ENCODE measurements around the gene CPSF7.

CPSF7 gene

DNA sequence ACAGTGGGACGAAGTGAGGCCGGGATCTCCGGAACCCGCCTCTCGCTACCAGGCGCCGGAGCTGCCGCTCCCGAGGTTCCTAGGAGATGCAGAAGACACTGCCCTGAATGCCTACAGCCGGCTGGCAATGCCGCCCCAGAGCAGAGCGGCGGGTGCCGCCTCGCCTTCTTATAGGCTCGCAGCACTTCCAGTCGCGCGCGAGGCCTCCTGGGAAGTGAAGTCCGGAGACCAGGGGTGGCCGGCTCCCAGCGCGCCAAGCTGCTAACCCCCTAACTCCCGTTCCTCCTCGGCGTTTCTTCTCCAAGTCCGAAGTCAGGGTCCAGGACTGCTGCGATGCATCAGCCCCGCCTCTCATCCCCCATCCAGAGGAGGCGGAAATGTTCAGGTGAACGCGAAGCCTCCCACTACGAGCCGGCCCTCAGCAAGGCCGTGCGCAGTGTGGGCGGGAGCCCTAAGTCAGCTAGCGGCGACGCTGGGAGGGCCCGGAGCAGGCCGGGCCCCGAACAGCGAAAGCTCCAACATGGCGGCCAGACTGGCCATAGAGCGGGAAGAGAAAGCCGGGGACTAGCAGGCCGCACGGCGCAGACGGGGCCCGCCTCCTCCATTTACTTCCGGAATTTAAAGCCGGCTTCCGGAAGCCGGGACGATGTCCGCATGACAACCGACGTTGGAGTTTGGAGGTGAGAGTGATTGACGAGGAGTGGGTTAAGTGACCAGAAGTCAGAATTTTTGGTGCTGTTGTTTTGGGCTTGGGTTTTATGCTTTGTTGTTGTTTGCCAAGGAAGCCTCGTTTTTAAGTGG, 67.8 kb downstream of the CPSF7 start, which contains the start of the genes CYB561A3 and TMEM138:
TSS of gene CYB561A3 (minus strand) at position 142 of the 801 bp plus-strand sequence. CDS start 5,169 bp downstream, outside the sequence.
TSS of gene TMEM138 (plus strand) at position 634 of the 801 bp plus-strand sequence. CDS start 2,017 bp downstream, outside the sequence.
- DNase-seq = peak; percentile 96 to 97
- H3K4ac ChIP-seq (ENCODE audit: low read depth, low read length) = peak within 1 kb of the TSS; percentile 95
- H3K36me3 ChIP-seq (ENCODE audit: control insufficient read depth in 1 of 2, insufficient read depth in 2 of 2, low read length in 2 of 2) = peaks cover 20 to 22% of the 10 kb centered on the region in 2 experiments
- peak within 1 kb of the TSS; percentile 99 for H2BK5ac ChIP-seq (ENCODE audit: low read depth, low read length, poor library complexity)
- peak within 1 kb of the TSS; percentile 99 for H3K27ac ChIP-seq (ENCODE audit: low read depth, low read length)
- H3K9ac ChIP-seq (ENCODE audit: low read length) = peak within 1 kb of the TSS; percentile 89
- H3K79me2 ChIP-seq (ENCODE audit: control insufficient read depth, insufficient read depth, low read length, poor library complexity) = peaks cover 12% of the 10 kb centered on the region
- H4K12ac ChIP-seq (ENCODE audit: low read depth, low read length) = peak within 1 kb of the TSS; percentile 100
- no CpG with 5 or more reads among the region's 63 CpGs for WGBS (ENCODE audit: extremely low coverage, insufficient coverage, insufficient read length)
- H3K27me3 ChIP-seq (ENCODE audit: insufficient read depth, low read length) = no peaks in the 10 kb centered on the region
- peak within 1 kb of the TSS; percentile 98 for H2BK120ac ChIP-seq (ENCODE audit: insufficient read depth, low read length, poor library complexity)
- no peak within 1 kb of the TSS for H3K23ac ChIP-seq (ENCODE audit: low read length)
- H4K8ac ChIP-seq (ENCODE audit: low read depth, low read length) = peak within 1 kb of the TSS; percentile 100
- H3K4me3 ChIP-seq (ENCODE audit: low read depth, low read length) = peak within 1 kb of the TSS; percentile 81
- peak within 1 kb of the TSS; percentile 96 for H2AK5ac ChIP-seq (ENCODE audit: low read length)
- H3K14ac ChIP-seq (ENCODE audit: low read length) = peak within 1 kb of the TSS; percentile 100
- peak within 1 kb of the TSS; percentile 100 for H4K91ac ChIP-seq (ENCODE audit: low read depth, low read length)
- H2BK12ac ChIP-seq (ENCODE audit: low read length) = peak within 1 kb of the TSS; percentile 58
- H2AFZ ChIP-seq (ENCODE audit: insufficient read depth, low read length, poor library complexity) = peak within 1 kb of the TSS; percentile 99
- H3K4me2 ChIP-seq (ENCODE audit: low read length) = peak within 1 kb of the TSS; percentile 75
- peak within 1 kb of the TSS; percentile 100 for H3K18ac ChIP-seq (ENCODE audit: low read length)
- H3K9me3 ChIP-seq (ENCODE audit: insufficient read depth, low read depth, low read length) = no peaks in the 10 kb centered on the region
- H3K4me1 ChIP-seq (ENCODE audit: control insufficient read depth in 1 of 2, insufficient read depth in 2 of 2, low read length in 2 of 2) = peaks cover 9 to 11% of the 10 kb centered on the region in 2 experiments
- peaks cover 8% of the 10 kb centered on the region for H3K79me1 ChIP-seq (ENCODE audit: low read length)

DNA sequence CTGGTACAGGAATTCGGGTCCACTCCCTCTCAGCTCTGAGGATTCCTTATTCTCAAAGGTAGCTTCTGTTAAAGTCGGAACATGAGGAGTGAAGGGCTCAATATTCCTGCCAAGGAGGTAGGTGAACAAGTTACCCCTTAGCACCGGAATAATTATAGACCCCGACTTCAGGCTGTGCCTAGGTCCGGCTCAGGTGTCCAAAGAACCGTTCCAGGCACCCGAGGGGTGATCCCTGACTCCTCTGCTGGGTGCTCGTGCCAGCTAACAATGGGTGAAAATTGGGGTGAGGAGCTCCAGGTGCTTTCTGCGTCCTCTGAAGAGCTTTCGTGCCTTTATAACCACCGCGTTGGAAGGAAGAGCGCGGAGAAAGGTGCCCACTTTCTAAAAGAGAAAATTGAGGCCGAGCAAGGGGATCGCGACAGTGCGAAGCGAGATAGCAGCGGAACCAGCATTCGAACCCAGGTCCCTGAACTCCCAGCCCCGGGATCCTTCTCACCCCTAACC, 68.5 kb downstream of the CPSF7 start:
- H2BK5ac ChIP-seq (ENCODE audit: low read depth, low read length, poor library complexity) = peak overlapping the region; percentile 99
- peak in 1 of 2 donors; percentile 16 for DNase-seq
- H2BK120ac ChIP-seq (ENCODE audit: insufficient read depth, low read length, poor library complexity) = peak overlapping the region; percentile 98
- H3K79me1 ChIP-seq (ENCODE audit: low read length) = peaks cover 8% of the 10 kb centered on the region
- peak overlapping the region; percentile 99 for H2AFZ ChIP-seq (ENCODE audit: insufficient read depth, low read length, poor library complexity)
- no CpG with 5 or more reads among the region's 22 CpGs for WGBS (ENCODE audit: extremely low coverage, insufficient coverage, insufficient read length)
- H3K4ac ChIP-seq (ENCODE audit: low read depth, low read length) = peak overlapping the region; percentile 78
- peak overlapping the region; percentile 100 for H4K8ac ChIP-seq (ENCODE audit: low read depth, low read length)
- H3K4me2 ChIP-seq (ENCODE audit: low read length) = peak overlapping the region; percentile 75
- H3K14ac ChIP-seq (ENCODE audit: low read length) = peak overlapping the region; percentile 98
- H3K36me3 ChIP-seq (ENCODE audit: control insufficient read depth in 1 of 2, insufficient read depth in 2 of 2, low read length in 2 of 2) = peaks cover 15 to 19% of the 10 kb centered on the region in 2 experiments
- H3K9me3 ChIP-seq (ENCODE audit: insufficient read depth, low read depth, low read length) = no peaks in the 10 kb centered on the region
- peak overlapping the region; percentile 100 for H3K18ac ChIP-seq (ENCODE audit: low read length)
- H3K27me3 ChIP-seq (ENCODE audit: insufficient read depth, low read length) = no peaks in the 10 kb centered on the region
- H3K4me3 ChIP-seq (ENCODE audit: low read depth, low read length) = peak overlapping the region; percentile 81
- H3K4me1 ChIP-seq (ENCODE audit: control insufficient read depth in 1 of 2, insufficient read depth in 2 of 2, low read length in 2 of 2) = peaks cover 7 to 11% of the 10 kb centered on the region in 2 experiments
- peak overlapping the region; percentile 96 for H2AK5ac ChIP-seq (ENCODE audit: low read length)
- H2BK12ac ChIP-seq (ENCODE audit: low read length) = peak overlapping the region; percentile 58
- H3K79me2 ChIP-seq (ENCODE audit: control insufficient read depth, insufficient read depth, low read length, poor library complexity) = peaks cover 12% of the 10 kb centered on the region
- H3K23ac ChIP-seq (ENCODE audit: low read length) = no peak overlapping the region
- peak overlapping the region; percentile 32 for H3K9ac ChIP-seq (ENCODE audit: low read length)
- peak overlapping the region; percentile 99 for H3K27ac ChIP-seq (ENCODE audit: low read depth, low read length)
- H4K12ac ChIP-seq (ENCODE audit: low read depth, low read length) = peak overlapping the region; percentile 95
- peak overlapping the region; percentile 100 for H4K91ac ChIP-seq (ENCODE audit: low read depth, low read length)

DNA sequence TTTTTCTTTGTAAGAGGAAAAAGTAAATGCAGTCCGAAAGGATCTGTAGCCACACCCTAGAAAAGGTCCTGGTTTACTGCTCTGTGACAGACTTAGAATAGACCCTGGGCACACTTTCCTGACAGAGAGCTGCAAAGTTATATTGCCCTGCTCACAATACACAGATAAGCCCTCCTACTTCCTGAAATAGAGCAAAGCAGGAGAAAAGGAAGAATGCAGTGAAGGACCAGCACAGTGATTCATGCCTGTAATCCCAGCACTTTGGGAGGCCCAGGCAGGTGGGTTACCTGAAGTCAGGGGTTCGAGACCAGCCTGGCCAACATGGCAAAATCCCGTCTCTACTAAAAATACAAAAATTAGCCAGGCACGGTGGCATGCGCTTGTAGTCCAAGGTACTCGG, 70.3 kb downstream of the CPSF7 start:
- Histone ChIP-seq H4K8ac (ENCODE audit: low read depth, low read length) (no peak overlapping the region), H3K23ac (ENCODE audit: low read length) (no peak overlapping the region), H3K9ac (ENCODE audit: low read length) (no peak overlapping the region), H4K12ac (ENCODE audit: low read depth, low read length) (no peak overlapping the region), H3K79me1 (ENCODE audit: low read length) (peaks cover 8% of the 10 kb centered on the region), H3K4me1 (ENCODE audit: control insufficient read depth in 1 of 2, insufficient read depth in 2 of 2, low read length in 2 of 2) (peaks cover 7 to 11% of the 10 kb centered on the region in 2 experiments), H3K4ac (ENCODE audit: low read depth, low read length) (no peak overlapping the region), H2BK12ac (ENCODE audit: low read length) (no peak overlapping the region), H3K14ac (ENCODE audit: low read length) (no peak overlapping the region), H4K91ac (ENCODE audit: low read depth, low read length) (no peak overlapping the region), H3K4me3 (ENCODE audit: low read depth, low read length) (no peak overlapping the region), H3K79me2 (ENCODE audit: control insufficient read depth, insufficient read depth, low read length, poor library complexity) (peaks cover 12% of the 10 kb centered on the region), H3K36me3 (ENCODE audit: control insufficient read depth in 1 of 2, insufficient read depth in 2 of 2, low read length in 2 of 2) (peaks cover 5 to 8% of the 10 kb centered on the region in 2 experiments), H2AK5ac (ENCODE audit: low read length) (no peak overlapping the region), H3K27me3 (ENCODE audit: insufficient read depth, low read length) (no peaks in the 10 kb centered on the region), H3K27ac (ENCODE audit: low read depth, low read length) (no peak overlapping the region), H2AFZ (ENCODE audit: insufficient read depth, low read length, poor library complexity) (no peak overlapping the region), H3K4me2 (ENCODE audit: low read length) (no peak overlapping the region), H2BK120ac (ENCODE audit: insufficient read depth, low read length, poor library complexity) (no peak overlapping the region), H3K9me3 (ENCODE audit: insufficient read depth, low read depth, low read length) (no peaks in the 10 kb centered on the region), H2BK5ac (ENCODE audit: low read depth, low read length, poor library complexity) (no peak overlapping the region), H3K18ac (ENCODE audit: low read length) (no peak overlapping the region)
- WGBS (ENCODE audit: extremely low coverage, insufficient coverage, insufficient read length) = no CpG with 5 or more reads among the region's 6 CpGs
- peak in 1 of 2 donors; percentile 12 for DNase-seq

DNA sequence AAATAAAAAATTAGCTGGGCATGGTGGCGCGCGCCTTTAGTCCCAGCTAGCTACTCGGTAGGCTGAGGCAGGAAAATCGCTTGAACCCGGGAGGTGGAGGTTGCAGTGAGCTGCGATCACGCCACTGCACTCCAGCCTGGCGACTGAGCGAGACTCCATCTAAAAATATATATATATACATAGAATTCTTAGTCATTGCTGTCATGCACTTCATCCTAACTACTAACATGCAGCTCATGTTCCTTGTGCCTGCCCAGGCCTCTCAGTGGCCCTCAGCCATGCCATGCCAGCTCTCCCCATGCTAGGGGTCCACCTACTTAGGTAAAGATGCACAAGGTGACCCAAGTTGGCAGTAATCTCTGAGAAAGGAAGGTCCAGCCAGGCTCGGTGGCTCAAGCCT, 71.2 kb downstream of the CPSF7 start:
- no CpG with 5 or more reads among the region's 11 CpGs for whole genome bisulfite sequencing (ENCODE audit: extremely low coverage, insufficient coverage, insufficient read length)
- H4K8ac ChIP-seq (ENCODE audit: low read depth, low read length) = no peak overlapping the region
- H3K36me3 ChIP-seq (ENCODE audit: control insufficient read depth in 1 of 2, insufficient read depth in 2 of 2, low read length in 2 of 2) = peaks cover 4 to 6% of the 10 kb centered on the region in 2 experiments
- H3K27me3 ChIP-seq (ENCODE audit: insufficient read depth, low read length) = no peaks in the 10 kb centered on the region
- H2BK12ac ChIP-seq (ENCODE audit: low read length) = no peak overlapping the region
- no peak overlapping the region for H4K12ac ChIP-seq (ENCODE audit: low read depth, low read length)
- DNase-seq = no peak
- no peak overlapping the region for H2BK5ac ChIP-seq (ENCODE audit: low read depth, low read length, poor library complexity)
- H3K4me3 ChIP-seq (ENCODE audit: low read depth, low read length) = no peak overlapping the region
- peaks cover 8% of the 10 kb centered on the region for H3K79me1 ChIP-seq (ENCODE audit: low read length)
- no peak overlapping the region for H3K4ac ChIP-seq (ENCODE audit: low read depth, low read length)
- peaks cover 7 to 11% of the 10 kb centered on the region in 2 experiments for H3K4me1 ChIP-seq (ENCODE audit: control insufficient read depth in 1 of 2, insufficient read depth in 2 of 2, low read length in 2 of 2)
- no peak overlapping the region for H2AK5ac ChIP-seq (ENCODE audit: low read length)
- H3K9ac ChIP-seq (ENCODE audit: low read length) = no peak overlapping the region
- H3K27ac ChIP-seq (ENCODE audit: low read depth, low read length) = no peak overlapping the region
- no peak overlapping the region for H2BK120ac ChIP-seq (ENCODE audit: insufficient read depth, low read length, poor library complexity)
- H4K91ac ChIP-seq (ENCODE audit: low read depth, low read length) = no peak overlapping the region
- H3K4me2 ChIP-seq (ENCODE audit: low read length) = no peak overlapping the region
- peaks cover 12% of the 10 kb centered on the region for H3K79me2 ChIP-seq (ENCODE audit: control insufficient read depth, insufficient read depth, low read length, poor library complexity)
- no peak overlapping the region for H3K14ac ChIP-seq (ENCODE audit: low read length)
- H3K18ac ChIP-seq (ENCODE audit: low read length) = no peak overlapping the region
- no peaks in the 10 kb centered on the region for H3K9me3 ChIP-seq (ENCODE audit: insufficient read depth, low read depth, low read length)
- H2AFZ ChIP-seq (ENCODE audit: insufficient read depth, low read length, poor library complexity) = no peak overlapping the region
- H3K23ac ChIP-seq (ENCODE audit: low read length) = no peak overlapping the region

All from trophoblast cell (in vitro differentiated cells and primary cell).